Endothelial cell (in vitro differentiated cells): ENCODE data around the gene REC114. TPM values are rescaled to one million over a fixed set of nuclear protein-coding genes. Genes with fewer than 3 reads are reported as not detected.
"Not testable (repeated sequence)": the region's sequence is repeated elsewhere in the genome, so short reads cannot be mapped to it uniquely, and the experiment has no call there.

Source experiments
- DNase-seq: peaks from one replicate; pipeline ENCODE4 v3.0.0; 2021; ENCODE audit warnings: low spot score
- H3K27ac Mint-ChIP-seq: one replicate; pipeline ENCODE4 v1.8.0; 2021; ENCODE audit warnings: mixed read lengths, inconsistent platforms; ENCODE audit not compliant: unreplicated experiment
- H3K27me3 Mint-ChIP-seq: one replicate; pipeline ENCODE4 v1.8.0; 2021; ENCODE audit warnings: mild to moderate bottlenecking, moderate library complexity, mixed read lengths, inconsistent platforms; ENCODE audit not compliant: unreplicated experiment
- H3K36me3 Mint-ChIP-seq: one replicate; pipeline ENCODE4 v1.8.0; 2021; ENCODE audit warnings: mild to moderate bottlenecking, low read depth, mixed read lengths, inconsistent platforms; ENCODE audit not compliant: unreplicated experiment
- H3K4me1 Mint-ChIP-seq: one replicate; pipeline ENCODE4 v1.8.0; 2021; ENCODE audit warnings: mild to moderate bottlenecking, mixed read lengths, inconsistent platforms; ENCODE audit not compliant: unreplicated experiment
- H3K4me3 Mint-ChIP-seq: one replicate; pipeline ENCODE4 v1.8.0; 2021; ENCODE audit warnings: mild to moderate bottlenecking, mixed read lengths, inconsistent platforms; ENCODE audit not compliant: unreplicated experiment
- H3K9me3 Mint-ChIP-seq: one replicate; pipeline ENCODE4 v1.8.0; 2021; ENCODE audit warnings: mixed read lengths, inconsistent platforms; ENCODE audit not compliant: unreplicated experiment
- CTCF ChIP-seq: fragments of 200-600 bp; sonication (generic); IDR thresholded peaks from one replicate; pipeline ENCODE4 v1.5.0; 2021; ENCODE audit warnings: antibody characterized with exemption; ENCODE audit not compliant: unreplicated experiment
- total RNA-seq: library from RNA; stranded (reverse); fragmentation: NEBNext Ultra II Directional; extraction: Animal tissue kit (Norgen Biotek cat#: 25700); gene quantifications from one replicate; pipeline ENCODE4 v1.2.1, GENCODE V29; 2021; ENCODE audit not compliant: unreplicated experiment

Gene REC114
- total RNA-seq, 1 donor from 2014 or later = not detected

- Mint-ChIP-seq H3K4me3 (no peak overlapping the region), H3K27ac (no peak overlapping the region), H3K4me1 (peaks cover 57% of the 10 kb centered on the region)
Observed at GRCh38 chr15:73575636-73576247, 132.8 kb downstream of the REC114 start.

GRCh38 chr15:73577593-73577992 is 134.6 kb downstream of the REC114 start:
- H3K27me3 Mint-ChIP-seq, DNase-seq, H3K9me3 Mint-ChIP-seq: not testable (repeated sequence)
- Mint-ChIP-seq H3K4me1 (peaks cover 49% of the 10 kb centered on the region), H3K4me3 (peak overlapping the region; percentile 45), H3K36me3 (peaks cover 36% of the 10 kb centered on the region), H3K27ac (peak overlapping the region; percentile 31)

More at GRCh38 chr15:73575636-73576247, 132.8 kb downstream of the REC114 start:
- TF ChIP-seq CTCF = no peak
- DNase-seq = no peak
- H3K27me3 Mint-ChIP-seq = peaks cover 3% of the 10 kb centered on the region
- no peaks in the 10 kb centered on the region for H3K9me3 Mint-ChIP-seq
- H3K36me3 Mint-ChIP-seq = peaks cover 39% of the 10 kb centered on the region

GRCh38 chr15:73578026-73578425 is 135.1 kb downstream of the REC114 start:
- H3K4me3 Mint-ChIP-seq = peak overlapping the region; percentile 35
- H3K9me3 Mint-ChIP-seq = no peaks in the 10 kb centered on the region
- H3K27ac Mint-ChIP-seq = no peak overlapping the region
- peaks cover 49% of the 10 kb centered on the region for H3K4me1 Mint-ChIP-seq
- peaks cover 3% of the 10 kb centered on the region for H3K27me3 Mint-ChIP-seq
- DNase-seq = no peak
- no peak for TF ChIP-seq CTCF
- H3K36me3 Mint-ChIP-seq = peaks cover 36% of the 10 kb centered on the region

GRCh38 chr15:73582851-73583379 is 140.0 kb downstream of the REC114 start:
- Mint-ChIP-seq H3K27me3 (no peaks in the 10 kb centered on the region), H3K4me3 (peak overlapping the region; percentile 66), H3K9me3 (no peaks in the 10 kb centered on the region), H3K36me3 (peaks cover 57% of the 10 kb centered on the region), H3K4me1 (peaks cover 37% of the 10 kb centered on the region), H3K27ac (peak overlapping the region; percentile 67)
- no peak for TF ChIP-seq CTCF
- DNase-seq = no peak

GRCh38 chr15:73583544-73583943 is 140.6 kb downstream of the REC114 start:
- H3K36me3 Mint-ChIP-seq = peaks cover 56% of the 10 kb centered on the region
- no peak overlapping the region for H3K27ac Mint-ChIP-seq
- no peak for DNase-seq
- H3K9me3 Mint-ChIP-seq = no peaks in the 10 kb centered on the region
- H3K27me3 Mint-ChIP-seq = no peaks in the 10 kb centered on the region
- peaks cover 34% of the 10 kb centered on the region for H3K4me1 Mint-ChIP-seq
- H3K4me3 Mint-ChIP-seq = no peak overlapping the region
- TF ChIP-seq CTCF = no peak
